Osteoblast (primary cell): ENCODE data around the gene PIP5K1B. TPM values are rescaled to one million over a fixed set of nuclear protein-coding genes. Genes with fewer than 3 reads are reported as not detected.

ENCODE experiments used
- DNase-seq: peaks from one replicate; pipeline ENCODE4 v3.0.0; 2011; ENCODE audit warnings: low spot score, mixed read lengths; ENCODE audit not compliant: insufficient read length; ENCODE audit errors: missing footprints
- H2AFZ ChIP-seq: 2 replicates; pipeline ENCODE4 v1.6.0; 2011; ENCODE audit warnings: mild to moderate bottlenecking, low read length
- H3K27ac ChIP-seq: 2 replicates; pipeline ENCODE4 v1.5.1; 2011; ENCODE audit warnings: mild to moderate bottlenecking, low read depth, low read length, moderate library complexity
- H3K27me3 ChIP-seq: 2 replicates; pipeline ENCODE4 v1.6.0; 2012; ENCODE audit warnings: mild to moderate bottlenecking, control low read depth, inconsistent platforms, low read length, moderate library complexity; ENCODE audit not compliant: insufficient read depth
- H3K36me3 ChIP-seq: 2 replicates; pipeline ENCODE4 v1.5.1; 2011; ENCODE audit warnings: mild to moderate bottlenecking, low read length, control low read depth, moderate library complexity; ENCODE audit not compliant: insufficient read depth
- H3K4me1 ChIP-seq: 2 replicates; pipeline ENCODE4 v1.5.1; 2011; ENCODE audit warnings: mild to moderate bottlenecking, low read length, control low read depth, moderate library complexity; ENCODE audit not compliant: insufficient read depth
- H3K4me2 ChIP-seq: 2 replicates; pipeline ENCODE4 v1.6.0; 2011; ENCODE audit warnings: mild to moderate bottlenecking, low read length; ENCODE audit not compliant: insufficient read depth
- H3K4me3 ChIP-seq: fragments of 200-600 bp; sonication (generic); 3 replicates; pipeline ENCODE4 v1.5.1; 2012; ENCODE audit warnings: mild to moderate bottlenecking, low read length, inconsistent platforms; ENCODE audit not compliant: insufficient read depth
- H3K79me2 ChIP-seq: 2 replicates; pipeline ENCODE4 v1.6.0; 2012; ENCODE audit warnings: mild to moderate bottlenecking, low read length, control low read depth, inconsistent platforms; ENCODE audit not compliant: insufficient read depth
- H3K9me3 ChIP-seq: 2 replicates; pipeline ENCODE4 v1.5.1; 2011; ENCODE audit warnings: low read depth, low read length, control low read depth
- H4K20me1 ChIP-seq: 2 replicates; pipeline ENCODE4 v1.6.0; 2012; ENCODE audit warnings: mild to moderate bottlenecking, low read length, control low read depth; ENCODE audit not compliant: insufficient read depth
- CTCF ChIP-seq: IDR thresholded peaks from 2 replicates; pipeline ENCODE4 v1.5.1; 2011; ENCODE audit warnings: mild to moderate bottlenecking, low read depth, low read length, moderate library complexity; ENCODE audit errors: extremely low read depth
- total RNA-seq: library from RNA; depleted of rRNA; stranded (reverse); fragments of >200 nt; gene quantifications from 2 replicates; pipeline ENCODE4 v1.2.3, GENCODE V29; 2012

The PIP5K1B gene
- total RNA-seq, 1 donor, result not detected

GRCh38 chr9:68832861-68833518 is 128.0 kb downstream of the PIP5K1B start:
- Histone ChIP-seq H2AFZ (no peak overlapping the region), H3K79me2 (no peaks in the 10 kb centered on the region), H3K9me3 (no peaks in the 10 kb centered on the region), H3K36me3 (no peaks in the 10 kb centered on the region), H3K27ac (no peak overlapping the region), H3K4me2 (no peak overlapping the region), H4K20me1 (no peaks in the 10 kb centered on the region), H3K4me3 (no peak overlapping the region), H3K4me1 (no peaks in the 10 kb centered on the region), H3K27me3 (no peaks in the 10 kb centered on the region)
- no peak for DNase-seq
- TF ChIP-seq CTCF, result no peak

GRCh38 chr9:68834931-68835520 is 130.0 kb downstream of the PIP5K1B start:
- no peak for TF ChIP-seq CTCF
- Histone ChIP-seq H3K79me2 (no peaks in the 10 kb centered on the region), H4K20me1 (no peaks in the 10 kb centered on the region), H3K36me3 (no peaks in the 10 kb centered on the region), H3K27me3 (no peaks in the 10 kb centered on the region), H3K4me1 (no peaks in the 10 kb centered on the region), H3K27ac (no peak overlapping the region), H3K4me2 (no peak overlapping the region), H3K4me3 (no peak overlapping the region), H2AFZ (no peak overlapping the region), H3K9me3 (no peaks in the 10 kb centered on the region)
- DNase-seq, result no peak

- Histone ChIP-seq H3K4me2 (no peak overlapping the region), H3K36me3 (no peaks in the 10 kb centered on the region)
- TF ChIP-seq CTCF, result no peak
These were observed 131.7 kb downstream of the PIP5K1B start for GRCh38 chr9:68836788-68837187.

GRCh38 chr9:68838245-68838644 is 133.2 kb downstream of the PIP5K1B start:
- H3K4me2 ChIP-seq, result no peak overlapping the region
- no peaks in the 10 kb centered on the region for H4K20me1 ChIP-seq
- no peak overlapping the region for H3K4me3 ChIP-seq
- H3K4me1 ChIP-seq, result no peaks in the 10 kb centered on the region
- H2AFZ ChIP-seq, result no peak overlapping the region
- H3K36me3 ChIP-seq, result no peaks in the 10 kb centered on the region
- no peak for TF ChIP-seq CTCF
- DNase-seq, result no peak
- H3K27me3 ChIP-seq, result no peaks in the 10 kb centered on the region
- H3K27ac ChIP-seq, result no peak overlapping the region
- H3K79me2 ChIP-seq, result no peaks in the 10 kb centered on the region
- H3K9me3 ChIP-seq, result no peaks in the 10 kb centered on the region

More at GRCh38 chr9:68836788-68837187, 131.7 kb downstream of the PIP5K1B start:
- no peak overlapping the region for H3K27ac ChIP-seq
- H3K4me1 ChIP-seq, result no peaks in the 10 kb centered on the region
- no peaks in the 10 kb centered on the region for H3K27me3 ChIP-seq
- no peak overlapping the region for H3K4me3 ChIP-seq
- H4K20me1 ChIP-seq, result no peaks in the 10 kb centered on the region
- H3K9me3 ChIP-seq, result no peaks in the 10 kb centered on the region
- no peak overlapping the region for H2AFZ ChIP-seq
- no peak for DNase-seq
- no peaks in the 10 kb centered on the region for H3K79me2 ChIP-seq
